GM18861 (cell line): ENCODE results near the gene HOXD3.

Experiments
- ATAC-seq: cut with Tn5 transposase; IDR thresholded peaks from one replicate; pipeline ENCODE4 v1.9.1; 2021; ENCODE audit not compliant: unreplicated experiment

HOXD3 gene

GRCh38 chr2:176174824-176175708 lies 18.0 kb downstream of the HOXD3 start:
- no peak for ATAC-seq

- no peak for ATAC-seq
These were observed 18.9 kb downstream of the HOXD3 start for GRCh38 chr2:176175709-176176607.

- ATAC-seq: no peak
These were observed 20.5 kb downstream of the HOXD3 start for GRCh38 chr2:176177580-176178037.

GRCh38 chr2:176178038-176178756 lies 21.1 kb downstream of the HOXD3 start:
- no peak for ATAC-seq

GRCh38 chr2:176178757-176179295 lies 21.7 kb downstream of the HOXD3 start:
- no peak for ATAC-seq

GRCh38 chr2:176181551-176181950 lies 24.4 kb downstream of the HOXD3 start:
- ATAC-seq: no peak

- ATAC-seq: no peak
These were observed 25.6 kb downstream of the HOXD3 start for GRCh38 chr2:176182671-176183070.

- ATAC-seq: no peak
These were observed 27.6 kb downstream of the HOXD3 start for GRCh38 chr2:176184749-176185148.

GRCh38 chr2:176186024-176186423 lies 28.9 kb downstream of the HOXD3 start:
- ATAC-seq: no peak

GRCh38 chr2:176187200-176187898 lies 30.2 kb downstream of the HOXD3 start:
- no peak for ATAC-seq

GRCh38 chr2:176187899-176188773 lies 31.0 kb downstream of the HOXD3 start, which contains the start of gene HOXD1:
HOXD1 (plus strand) TSS chr2:176188668; CDS start chr2:176188802, 134 bp downstream.
- no peak for ATAC-seq

- ATAC-seq: no peak
These were observed 31.9 kb downstream of the HOXD3 start for GRCh38 chr2:176188774-176189680.

- no peak for ATAC-seq
These were observed 32.9 kb downstream of the HOXD3 start for GRCh38 chr2:176189681-176190641.

- ATAC-seq: no peak
These were observed 35.2 kb downstream of the HOXD3 start for GRCh38 chr2:176192351-176192750.

GRCh38 chr2:176193048-176193447 lies 35.9 kb downstream of the HOXD3 start:
- ATAC-seq: no peak

GRCh38 chr2:176199902-176200301 lies 42.8 kb downstream of the HOXD3 start:
- no peak for ATAC-seq

GRCh38 chr2:176200971-176201370 lies 43.9 kb downstream of the HOXD3 start:
- ATAC-seq: no peak
